Caco-2 (cell line): ENCODE measurements around the gene EVL. TPM values are rescaled to one million over a fixed set of nuclear protein-coding genes. Genes with fewer than 3 reads are reported as not detected.

ENCODE experiments used
- BruUV-seq: library from RNA; stranded (reverse); fragments of 400-500 nt; replicated peaks from 2 replicates; lab custom pipeline; 2021; lab: Mats Ljungman, UMichigan
- CTCF ChIA-PET: fragments of 300-600 bp; sonication (Branson Sonifier 250); formaldehyde crosslinking; loops from one replicate; lab custom pipeline; 2022; ENCODE audit warnings: antibody characterized with exemption; lab: Charles Lee
- POLR2A ChIA-PET: fragments of 300-600 bp; sonication (Branson Sonifier 250); formaldehyde crosslinking; loops from one replicate; lab custom pipeline; 2022; ENCODE audit warnings: antibody characterized with exemption; lab: Charles Lee
- DNase-seq, 2 experiments: peaks; one replicate each; pipeline versions ENCODE4 v3.0.0 to v3.0.0-alpha.2; 2020 to 2022
- H3K27me3 ChIP-seq: replicated peaks from 2 replicates; pipeline ENCODE4 v1.6.0; 2011; ENCODE audit warnings: low read length; ENCODE audit not compliant: control insufficient read depth, insufficient read depth
- H3K36me3 ChIP-seq: 2 replicates; pipeline ENCODE4 v1.5.1; 2011; ENCODE audit warnings: low read length; ENCODE audit not compliant: control insufficient read depth, insufficient read depth
- H3K4me1 ChIP-seq: fragments of 250-450 bp; sonication (Bioruptor Pico); 2 replicates; pipeline ENCODE4 v1.5.1; 2020; ENCODE audit warnings: mild to moderate bottlenecking
- H3K4me3 ChIP-seq: 2 replicates; pipeline ENCODE4 v1.5.1; 2011; ENCODE audit warnings: low read depth, mild to moderate bottlenecking, control low read depth, low read length
- H3K9me3 ChIP-seq: fragments of 250-450 bp; sonication (Bioruptor Pico); 2 replicates; pipeline ENCODE4 v1.5.1; 2020; ENCODE audit warnings: mild to moderate bottlenecking, moderate library complexity
- H3K27ac Mint-ChIP-seq: one replicate; pipeline ENCODE4 v1.8.0; 2022; ENCODE audit warnings: mixed read lengths; ENCODE audit not compliant: unreplicated experiment
- H3K27me3 Mint-ChIP-seq: one replicate; pipeline ENCODE4 v1.8.0; 2022; ENCODE audit warnings: mixed read lengths; ENCODE audit not compliant: insufficient read depth, unreplicated experiment
- H3K36me3 Mint-ChIP-seq: one replicate; pipeline ENCODE4 v1.8.0; 2022; ENCODE audit warnings: mild to moderate bottlenecking, mixed read lengths; ENCODE audit not compliant: insufficient read depth, unreplicated experiment
- H3K4me1 Mint-ChIP-seq: one replicate; pipeline ENCODE4 v1.8.0; 2022; ENCODE audit warnings: low read depth, mixed read lengths; ENCODE audit not compliant: unreplicated experiment
- H3K4me3 Mint-ChIP-seq: one replicate; pipeline ENCODE4 v1.8.0; 2022; ENCODE audit warnings: mild to moderate bottlenecking, moderate library complexity, mixed read lengths; ENCODE audit not compliant: unreplicated experiment
- H3K9me3 Mint-ChIP-seq: one replicate; pipeline ENCODE4 v1.8.0; 2022; ENCODE audit warnings: mixed read lengths; ENCODE audit not compliant: unreplicated experiment
- intact Hi-C: fragments of 100-400 bp; cut with micrococcal nuclease; formaldehyde crosslinking; loops from one replicate; pipeline ENCODE4 v1.10.0; 2022; ENCODE audit not compliant: unreplicated experiment
- total RNA-seq: library from RNA; stranded (reverse); gene quantifications from 2 replicates; pipeline ENCODE4 v1.2.3, GENCODE V29; 2022
- TF ChIP-seq, protein P1 (sequence below), 2 experiments: fragments of 200-600 bp in 1 of 2; IDR thresholded peaks; 1 replicate in 1 of 2; 2 replicates in 1 of 2; pipeline versions ENCODE4 v1.5.1 to v1.8.0; 2011 to 2022; ENCODE audit warnings: antibody characterized with exemption in 1 of 2, control low read depth in 1 of 2, inconsistent platforms in 1 of 2, low read depth in 1 of 2, low read length in 1 of 2, mild to moderate bottlenecking in 1 of 2, moderate library complexity in 1 of 2; ENCODE audit not compliant: insufficient read depth in 1 of 2, severe bottlenecking in 1 of 2, unreplicated experiment in 1 of 2

EVL gene
- total RNA-seq, 1 experiment from 2014 or later, result 14.2 TPM

DNA sequence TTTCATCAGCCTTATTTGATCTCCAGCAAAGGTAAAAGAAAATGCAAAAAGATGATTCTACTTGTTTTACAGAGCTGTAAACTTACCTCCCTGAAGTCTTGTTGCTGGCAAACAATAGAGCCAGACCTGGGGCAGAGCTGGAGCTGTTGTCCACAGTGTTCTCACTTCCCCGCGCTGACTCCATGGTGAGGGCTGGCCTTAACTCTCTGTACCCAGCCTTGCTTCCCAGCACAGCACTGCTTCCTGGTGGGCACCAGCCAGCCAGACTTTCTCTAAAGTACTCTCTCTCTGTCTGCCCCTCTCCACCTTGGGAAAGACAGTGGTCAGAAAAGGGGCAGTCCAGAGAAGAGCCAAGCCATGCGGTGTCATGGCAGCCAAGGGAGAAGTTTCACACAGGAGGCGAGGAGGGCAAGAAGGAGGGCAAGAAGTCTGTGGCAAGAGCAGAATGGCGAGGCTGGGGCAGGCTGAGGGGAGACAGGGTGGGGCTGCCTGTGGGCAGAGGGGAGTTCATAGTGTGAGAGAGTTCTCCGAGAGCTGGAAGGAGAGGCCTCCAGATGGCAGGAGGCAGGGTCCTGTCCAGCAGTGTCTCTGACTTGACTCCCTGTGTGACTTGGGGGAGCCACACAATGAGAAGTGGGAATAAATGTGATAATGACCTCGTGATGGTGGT, 9.3 kb downstream of the EVL start:
- intact Hi-C loops, result no loop called here
- Mint-ChIP-seq H3K4me1 (no peaks in the 10 kb centered on the region), H3K27me3 (no peaks in the 10 kb centered on the region), H3K36me3 (no peaks in the 10 kb centered on the region), H3K4me3 (no peak overlapping the region), H3K9me3 (no peaks in the 10 kb centered on the region), H3K27ac (no peak overlapping the region)
- no peaks in the 10 kb centered on the region for H3K9me3 ChIP-seq
- POLR2A ChIA-PET, result no interaction called here
- CTCF ChIA-PET, result interaction anchor here (1.2 kb wide), 1 partner anchor 119 kb away, joined by 3 read pairs; no protein-coding TSS in a partner anchor
- no peak for DNase-seq
- H3K27me3 ChIP-seq, result no peaks in the 10 kb centered on the region
- no TSS peak for BruUV-seq
- TF ChIP-seq, protein P1, sequence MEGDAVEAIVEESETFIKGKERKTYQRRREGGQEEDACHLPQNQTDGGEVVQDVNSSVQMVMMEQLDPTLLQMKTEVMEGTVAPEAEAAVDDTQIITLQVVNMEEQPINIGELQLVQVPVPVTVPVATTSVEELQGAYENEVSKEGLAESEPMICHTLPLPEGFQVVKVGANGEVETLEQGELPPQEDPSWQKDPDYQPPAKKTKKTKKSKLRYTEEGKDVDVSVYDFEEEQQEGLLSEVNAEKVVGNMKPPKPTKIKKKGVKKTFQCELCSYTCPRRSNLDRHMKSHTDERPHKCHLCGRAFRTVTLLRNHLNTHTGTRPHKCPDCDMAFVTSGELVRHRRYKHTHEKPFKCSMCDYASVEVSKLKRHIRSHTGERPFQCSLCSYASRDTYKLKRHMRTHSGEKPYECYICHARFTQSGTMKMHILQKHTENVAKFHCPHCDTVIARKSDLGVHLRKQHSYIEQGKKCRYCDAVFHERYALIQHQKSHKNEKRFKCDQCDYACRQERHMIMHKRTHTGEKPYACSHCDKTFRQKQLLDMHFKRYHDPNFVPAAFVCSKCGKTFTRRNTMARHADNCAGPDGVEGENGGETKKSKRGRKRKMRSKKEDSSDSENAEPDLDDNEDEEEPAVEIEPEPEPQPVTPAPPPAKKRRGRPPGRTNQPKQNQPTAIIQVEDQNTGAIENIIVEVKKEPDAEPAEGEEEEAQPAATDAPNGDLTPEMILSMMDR (IDR thresholded peaks at IDR 0.05; ENCODE audit: insufficient read depth in 1 of 2, low read depth in 1 of 2, low read length in 1 of 2, severe bottlenecking in 1 of 2, unreplicated experiment in 1 of 2), result no peak
- no peaks in the 10 kb centered on the region for H3K4me1 ChIP-seq
- no peak overlapping the region for H3K4me3 ChIP-seq
- no peaks in the 10 kb centered on the region for H3K36me3 ChIP-seq

DNA sequence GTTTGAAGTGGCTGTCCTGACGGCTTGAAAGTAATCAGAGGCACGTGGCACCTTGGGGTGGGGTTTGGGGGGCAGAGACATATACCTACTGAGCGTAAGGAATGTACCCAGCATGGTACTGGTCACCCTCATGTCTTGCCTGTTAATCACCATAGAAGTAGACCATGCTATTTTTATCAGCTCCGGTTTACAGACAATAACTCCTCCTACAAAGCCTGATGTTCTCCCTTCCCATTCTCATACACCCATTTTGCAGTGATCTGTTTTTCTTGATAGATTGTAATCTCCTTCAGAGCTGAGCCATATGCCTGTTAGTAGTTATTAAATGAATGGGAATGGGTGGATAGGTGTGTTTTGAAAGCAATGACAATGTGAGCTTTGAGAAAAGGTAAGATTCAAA, 10.5 kb downstream of the EVL start:
- POLR2A ChIA-PET, result no interaction called here
- no peak for DNase-seq
- H3K9me3 Mint-ChIP-seq, result no peaks in the 10 kb centered on the region
- no peaks in the 10 kb centered on the region for H3K36me3 ChIP-seq
- CTCF ChIA-PET, result no interaction called here
- no peaks in the 10 kb centered on the region for H3K36me3 Mint-ChIP-seq
- no peaks in the 10 kb centered on the region for H3K27me3 ChIP-seq
- H3K4me3 Mint-ChIP-seq, result no peak overlapping the region
- H3K27ac Mint-ChIP-seq, result no peak overlapping the region
- no peaks in the 10 kb centered on the region for H3K9me3 ChIP-seq
- H3K4me1 ChIP-seq, result no peaks in the 10 kb centered on the region
- no peak overlapping the region for H3K4me3 ChIP-seq
- intact Hi-C loops, result loop anchor here (1.0 kb wide), 1 partner anchor 33 kb away; no protein-coding TSS in a partner anchor
- TF ChIP-seq, protein P1 (IDR thresholded peaks at IDR 0.05; ENCODE audit: insufficient read depth in 1 of 2, low read depth in 1 of 2, low read length in 1 of 2, severe bottlenecking in 1 of 2, unreplicated experiment in 1 of 2), result no peak
- H3K4me1 Mint-ChIP-seq, result no peaks in the 10 kb centered on the region
- no TSS peak for BruUV-seq
- no peaks in the 10 kb centered on the region for H3K27me3 Mint-ChIP-seq

DNA sequence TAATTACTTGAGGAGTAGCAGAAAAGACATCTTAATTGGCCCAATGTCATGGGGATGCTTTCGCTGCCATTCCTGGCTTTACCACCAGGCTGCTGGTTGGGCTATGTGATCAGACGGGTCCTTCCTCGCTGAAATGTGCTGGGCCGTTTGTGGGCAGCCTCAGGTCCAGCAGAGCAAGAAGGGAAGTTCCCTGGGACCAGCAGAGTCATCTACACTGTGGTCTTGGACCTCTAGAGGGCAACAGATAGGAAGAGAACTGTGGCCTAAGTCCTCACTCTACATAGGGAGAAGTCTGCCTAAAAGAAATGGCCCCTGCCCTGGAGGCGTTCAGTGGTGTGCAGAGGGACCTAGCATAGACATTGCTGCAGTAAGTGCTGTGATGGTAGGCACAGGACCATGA, 10.9 kb downstream of the EVL start:
- peak; percentile 31 to 41 for DNase-seq
- no peak overlapping the region for H3K4me3 ChIP-seq
- Mint-ChIP-seq H3K9me3 (no peaks in the 10 kb centered on the region), H3K4me1 (no peaks in the 10 kb centered on the region), H3K27ac (no peak overlapping the region), H3K4me3 (no peak overlapping the region), H3K27me3 (no peaks in the 10 kb centered on the region), H3K36me3 (no peaks in the 10 kb centered on the region)
- CTCF ChIA-PET, result no interaction called here
- no peaks in the 10 kb centered on the region for H3K4me1 ChIP-seq
- no peaks in the 10 kb centered on the region for H3K27me3 ChIP-seq
- no peaks in the 10 kb centered on the region for H3K36me3 ChIP-seq
- TF ChIP-seq, protein P1 (IDR thresholded peaks at IDR 0.05; ENCODE audit: insufficient read depth in 1 of 2, low read depth in 1 of 2, low read length in 1 of 2, severe bottlenecking in 1 of 2, unreplicated experiment in 1 of 2), result peak; percentile 22 to 29
- intact Hi-C loops, result loop anchor here (1.0 kb wide), 1 partner anchor 32 kb away; no protein-coding TSS in a partner anchor
- no TSS peak for BruUV-seq
- no peaks in the 10 kb centered on the region for H3K9me3 ChIP-seq
- POLR2A ChIA-PET, result no interaction called here
